K562 (cell line): ENCODE results near the gene THADA.

ENCODE experiments used
- ADNP ChIP-seq: fragments of 200-800 bp; sonication (Bioruptor generic); IDR thresholded peaks from 2 replicates; pipeline ENCODE4 v1.6.1; 2016; ENCODE audit warnings: missing genetic modification characterization, missing compliant biosample characterization
- HCFC1 ChIP-seq: IDR thresholded peaks from 2 replicates; pipeline ENCODE4 v1.6.1; 2012; ENCODE audit warnings: low read depth, low read length, improper control_type of control experiment
- ZNF280B ChIP-seq: fragments of 250-450 bp; sonication (Bioruptor Pico); IDR thresholded peaks from 2 replicates; pipeline ENCODE4 v1.5.1; 2021; ENCODE audit warnings: mild to moderate bottlenecking
- ZZZ3 ChIP-seq: fragments of 450-650 bp; IDR thresholded peaks from 2 replicates; pipeline ENCODE4 v1.6.1; 2016; ENCODE audit warnings: antibody characterized with exemption, mild to moderate bottlenecking, moderate library complexity
- TF ChIP-seq, protein P1 (sequence below), 3 experiments: IDR thresholded peaks in 2 of 3; conservative IDR thresholded peaks in 1 of 3; 2 replicates each; pipeline ENCODE4 v1.5.1; 2011 to 2012; ENCODE audit warnings: low read length in 3 of 3, mild to moderate bottlenecking in 3 of 3, control low read depth in 2 of 3, improper control_type of control experiment in 1 of 3, inconsistent platforms in 1 of 3, low read depth in 1 of 3, mixed read lengths in 1 of 3, moderate library complexity in 1 of 3; ENCODE audit not compliant: insufficient read depth in 2 of 3

- TF ChIP-seq ADNP (tag) (no peak), ZNF280B (no peak), HCFC1 (no peak), ZZZ3 (no peak)
- TF ChIP-seq, protein P1, sequence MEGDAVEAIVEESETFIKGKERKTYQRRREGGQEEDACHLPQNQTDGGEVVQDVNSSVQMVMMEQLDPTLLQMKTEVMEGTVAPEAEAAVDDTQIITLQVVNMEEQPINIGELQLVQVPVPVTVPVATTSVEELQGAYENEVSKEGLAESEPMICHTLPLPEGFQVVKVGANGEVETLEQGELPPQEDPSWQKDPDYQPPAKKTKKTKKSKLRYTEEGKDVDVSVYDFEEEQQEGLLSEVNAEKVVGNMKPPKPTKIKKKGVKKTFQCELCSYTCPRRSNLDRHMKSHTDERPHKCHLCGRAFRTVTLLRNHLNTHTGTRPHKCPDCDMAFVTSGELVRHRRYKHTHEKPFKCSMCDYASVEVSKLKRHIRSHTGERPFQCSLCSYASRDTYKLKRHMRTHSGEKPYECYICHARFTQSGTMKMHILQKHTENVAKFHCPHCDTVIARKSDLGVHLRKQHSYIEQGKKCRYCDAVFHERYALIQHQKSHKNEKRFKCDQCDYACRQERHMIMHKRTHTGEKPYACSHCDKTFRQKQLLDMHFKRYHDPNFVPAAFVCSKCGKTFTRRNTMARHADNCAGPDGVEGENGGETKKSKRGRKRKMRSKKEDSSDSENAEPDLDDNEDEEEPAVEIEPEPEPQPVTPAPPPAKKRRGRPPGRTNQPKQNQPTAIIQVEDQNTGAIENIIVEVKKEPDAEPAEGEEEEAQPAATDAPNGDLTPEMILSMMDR (IDR thresholded peaks at IDR 0.05 in 2 of 3, conservative IDR thresholded peaks at IDR 0.05 in 1 of 3; ENCODE audit: insufficient read depth in 2 of 3, low read depth in 1 of 3, low read length in 3 of 3): no peak
Observed at GRCh38 chr2:43462866-43463641, 132.8 kb downstream of the THADA start.
